Fibroblast of skin of right quadriceps (primary cell): ENCODE results near the gene MMAA.
"Not testable (repeated sequence)": the region's sequence is repeated elsewhere in the genome, so short reads cannot be mapped to it uniquely, and the experiment has no call there.

Experiments used
- DNase-seq: peaks from one replicate; pipeline ENCODE4 v3.0.0-alpha.2; 2013

Gene MMAA

DNA sequence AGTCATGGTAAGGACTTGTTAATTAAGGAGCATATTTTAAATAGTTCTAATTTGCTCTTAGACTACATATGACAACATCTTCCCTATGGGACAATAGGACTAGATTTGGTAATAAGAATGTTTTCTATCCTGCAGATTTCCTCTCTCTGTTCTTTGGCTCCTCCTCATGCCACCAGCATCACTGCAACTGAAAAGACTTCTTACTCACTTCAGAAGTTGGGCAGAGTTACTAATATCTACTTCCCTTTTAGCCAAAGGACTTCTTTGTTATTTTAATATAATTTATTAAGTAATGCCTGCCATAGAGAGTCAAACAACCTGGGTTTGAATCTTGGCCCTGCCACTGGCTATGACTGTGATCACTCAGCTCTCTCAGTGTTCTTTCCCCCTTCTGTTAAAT, 16.4 kb downstream of the MMAA start:
- DNase-seq, result no peak

DNA sequence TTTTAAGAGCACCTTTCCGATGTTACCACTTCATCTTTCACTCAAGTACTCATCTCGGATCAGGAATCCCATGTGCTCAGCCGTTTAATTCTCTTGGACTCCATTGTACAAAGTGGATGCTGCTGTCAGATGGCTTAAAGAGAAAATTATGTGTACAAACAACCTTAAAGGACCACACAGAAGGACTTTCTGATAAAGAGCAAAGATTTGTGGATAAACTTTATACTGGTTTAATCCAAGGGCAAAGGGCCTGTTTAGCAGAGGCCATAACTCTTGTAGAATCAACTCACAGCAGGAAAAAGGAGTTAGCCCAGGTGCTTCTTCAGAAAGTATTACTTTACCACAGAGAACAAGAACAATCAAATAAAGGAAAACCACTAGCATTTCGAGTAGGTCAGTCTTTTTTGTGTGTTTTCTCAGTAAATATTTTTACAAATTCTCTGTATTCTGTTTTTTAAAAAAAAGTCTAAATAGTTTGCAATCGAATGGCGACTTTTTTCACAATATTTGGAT, 20.1 kb downstream of the MMAA start:
- DNase-seq, result no peak

GRCh38 chr4:145640236-145640635, 21.1 kb downstream of the MMAA start:
- peak; percentile 68 for DNase-seq

- DNase-seq, result no peak
Observed at GRCh38 chr4:145643295-145643694, 24.1 kb downstream of the MMAA start.

- DNase-seq, result no peak
Observed at GRCh38 chr4:145644699-145645098, 25.5 kb downstream of the MMAA start.

GRCh38 chr4:145656156-145656555, 37.0 kb downstream of the MMAA start:
- no peak for DNase-seq

DNA sequence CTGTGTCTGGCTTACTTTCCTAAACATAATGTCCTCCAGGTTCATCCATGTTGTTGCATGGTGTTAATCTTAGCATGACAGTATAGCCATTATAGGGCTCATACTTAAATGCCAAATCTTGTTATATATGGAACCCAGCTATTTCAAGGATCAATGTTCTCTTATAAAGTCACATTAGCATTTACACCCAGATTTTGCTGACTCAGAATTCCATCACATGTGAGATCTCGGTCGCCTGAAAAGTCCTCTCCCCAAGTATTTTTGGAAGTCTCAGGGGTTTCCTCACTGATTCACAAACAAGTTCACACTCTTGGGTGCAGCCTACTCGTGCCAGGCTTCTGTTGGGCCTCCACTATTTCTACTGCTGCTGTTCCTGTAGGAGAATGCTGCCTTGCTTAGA, 40.9 kb downstream of the MMAA start:
- DNase-seq, result no peak

DNA sequence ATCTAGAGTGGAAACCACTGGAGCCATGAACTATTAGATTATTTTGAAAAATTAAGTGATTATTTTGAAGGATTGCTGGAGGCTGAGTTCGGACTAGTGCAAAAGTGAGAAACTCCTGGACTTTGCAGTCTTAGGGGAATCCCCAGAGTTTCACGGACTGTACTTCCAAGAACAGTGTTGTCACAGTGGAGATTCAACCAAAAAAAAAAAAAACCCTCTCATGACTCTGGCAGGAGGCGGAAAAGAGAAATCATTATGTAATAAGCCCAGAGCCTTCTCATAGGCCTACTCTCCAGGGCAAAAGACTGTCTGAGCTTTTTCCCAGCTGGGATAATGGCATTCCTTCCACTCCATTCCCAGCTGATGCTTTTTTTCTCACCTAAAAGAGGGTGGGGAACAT, 44.0 kb downstream of the MMAA start:
- DNase-seq, result no peak

GRCh38 chr4:145665773-145666172, 46.6 kb downstream of the MMAA start:
- DNase-seq, result no peak

- DNase-seq, result no peak
Observed at GRCh38 chr4:145670422-145670821, 51.2 kb downstream of the MMAA start.

DNA sequence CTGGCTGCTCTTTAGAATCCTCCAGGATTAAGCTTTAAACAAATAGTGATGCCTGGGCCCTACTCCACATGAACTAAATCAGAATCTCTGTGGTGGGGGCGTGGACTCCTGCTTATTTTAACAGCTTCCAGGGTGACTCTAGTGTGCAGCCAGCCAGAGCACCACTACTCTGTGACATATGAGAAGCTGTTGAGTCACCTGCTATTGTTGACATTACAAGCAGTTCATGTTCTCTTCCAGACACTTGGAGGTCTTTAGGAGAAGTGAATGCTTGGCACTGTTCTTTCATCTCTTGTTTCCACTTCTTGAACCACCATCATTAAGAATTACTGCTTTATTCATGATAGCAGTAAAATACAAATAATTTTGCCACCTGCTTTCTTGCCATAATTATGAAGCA, 60.3 kb downstream of the MMAA start:
- peak; percentile 85 for DNase-seq

- peak; percentile 57 for DNase-seq
Observed at GRCh38 chr4:145679991-145680455, 60.8 kb downstream of the MMAA start, which contains the start of gene C4orf51. TSS of gene C4orf51 (plus strand) at chr4:145680146. CDS start at chr4:145680204, 58 bp downstream.

DNA sequence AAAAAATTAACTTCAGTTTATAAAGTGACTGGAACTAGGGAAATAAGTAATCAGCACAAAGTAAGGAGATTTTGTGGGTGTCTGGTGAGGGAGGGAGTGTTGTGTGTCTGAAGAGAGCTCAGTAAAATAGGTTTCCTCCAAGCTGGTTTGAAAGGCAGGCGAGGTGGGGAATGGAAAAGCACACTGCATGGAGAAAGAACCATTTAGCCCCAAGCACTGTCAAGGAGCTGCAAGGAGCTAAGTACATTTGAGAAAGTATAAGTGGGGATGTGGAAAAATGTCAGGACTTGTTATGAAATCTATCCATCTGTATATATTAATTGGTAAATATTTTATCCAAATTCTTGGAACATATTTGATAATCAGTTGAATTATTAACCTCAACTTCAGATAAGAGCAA, 61.7 kb downstream of the MMAA start:
- no peak for DNase-seq

DNA sequence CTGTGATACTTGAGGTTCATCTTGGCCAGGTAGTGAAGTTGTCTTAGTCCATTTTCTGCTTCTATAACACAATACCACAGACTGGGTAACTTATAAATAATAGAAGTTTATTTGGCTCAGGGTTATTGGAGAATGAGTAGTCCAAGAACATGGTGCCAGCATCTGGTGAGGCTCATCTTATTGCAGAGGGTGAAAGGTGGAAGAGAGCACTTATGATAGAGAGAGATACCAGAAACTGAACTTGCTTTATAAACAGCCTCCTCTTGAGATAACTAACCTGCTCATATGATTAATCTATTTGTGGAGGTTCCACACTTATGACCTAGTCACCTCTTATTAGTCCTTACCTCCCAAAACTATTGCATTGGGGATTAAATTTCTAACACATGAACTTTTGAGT, 62.3 kb downstream of the MMAA start:
- no peak for DNase-seq

- DNase-seq, result peak; percentile 21
Observed at GRCh38 chr4:145681956-145682355, 62.8 kb downstream of the MMAA start.

DNA sequence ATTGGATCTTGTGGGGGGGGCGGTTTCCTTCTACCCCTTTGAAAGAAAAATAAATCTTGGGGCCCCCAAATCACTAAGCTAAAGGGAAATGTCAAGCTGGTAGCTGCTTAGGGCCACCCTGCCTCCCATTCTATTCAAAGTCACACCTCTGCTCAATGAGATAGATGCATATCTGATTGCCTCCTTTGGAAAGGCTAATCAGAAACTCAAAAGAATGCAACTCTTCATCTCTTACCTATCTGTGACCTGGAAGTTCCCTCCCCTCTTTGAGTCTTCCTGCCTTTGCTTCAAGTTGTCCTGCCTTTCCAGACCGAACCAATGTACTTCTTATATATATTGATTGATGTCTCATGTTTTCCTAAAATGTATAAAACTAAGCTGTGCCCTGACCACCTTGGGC, 67.8 kb downstream of the MMAA start:
- no peak for DNase-seq

DNA sequence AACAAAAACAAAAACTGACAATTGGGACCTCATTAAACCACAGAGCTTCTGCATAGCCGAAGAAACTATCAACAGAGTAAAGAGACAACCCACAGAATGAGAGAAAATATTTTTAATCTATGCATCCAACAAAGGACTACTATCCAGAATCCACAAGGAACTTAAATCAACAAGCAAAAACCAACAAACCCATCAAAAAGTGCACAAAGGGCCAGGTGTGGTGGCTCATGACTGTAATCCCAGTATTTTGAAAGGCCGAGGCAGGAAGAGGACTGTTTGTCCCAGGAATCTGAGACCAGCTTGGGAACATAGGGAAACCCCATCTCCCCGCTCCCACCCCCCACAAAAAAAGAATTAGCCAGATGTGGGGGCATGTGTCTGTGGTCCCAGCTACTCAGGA, 71.4 kb downstream of the MMAA start:
- DNase-seq, result no peak

DNA sequence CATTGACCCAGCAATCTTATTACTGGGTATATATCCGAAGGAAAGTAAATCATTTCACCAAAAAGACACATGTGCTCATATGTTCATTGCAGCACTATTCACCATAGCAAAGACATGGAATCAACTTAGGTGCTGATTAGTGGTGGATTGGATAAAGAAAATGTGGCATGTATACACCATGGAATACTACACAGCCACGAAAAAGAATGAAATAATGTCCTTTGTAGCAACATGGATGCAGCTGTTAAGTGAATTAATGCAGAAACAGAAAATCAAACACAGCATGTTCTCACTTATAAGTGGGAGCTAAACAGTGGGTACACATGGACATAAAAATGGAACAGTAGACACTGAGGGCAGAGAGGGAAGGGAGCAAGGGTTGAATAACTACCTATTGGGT, 72.2 kb downstream of the MMAA start:
- not testable (repeated sequence) for DNase-seq

DNA sequence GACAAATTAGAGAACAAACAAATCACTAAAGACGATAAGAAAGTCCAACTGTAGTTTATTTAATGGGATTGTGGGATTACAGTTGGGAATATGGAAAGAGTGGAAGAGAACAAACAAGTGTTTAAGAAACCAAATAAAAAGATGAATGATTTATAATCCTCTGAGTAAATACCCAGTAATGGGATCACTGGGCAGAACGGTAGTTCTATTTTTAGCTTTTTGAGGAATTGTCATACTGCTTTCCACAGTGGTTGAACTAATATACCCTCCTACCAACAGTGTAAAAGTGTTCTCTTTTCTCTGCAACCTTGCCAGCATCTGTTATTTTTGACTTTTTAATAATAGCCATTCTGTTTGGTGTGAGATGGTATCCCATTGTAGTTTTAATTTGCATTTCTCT, 75.7 kb downstream of the MMAA start:
- DNase-seq, result no peak

- no peak for DNase-seq
Observed at GRCh38 chr4:145697332-145697731, 78.1 kb downstream of the MMAA start.

DNA sequence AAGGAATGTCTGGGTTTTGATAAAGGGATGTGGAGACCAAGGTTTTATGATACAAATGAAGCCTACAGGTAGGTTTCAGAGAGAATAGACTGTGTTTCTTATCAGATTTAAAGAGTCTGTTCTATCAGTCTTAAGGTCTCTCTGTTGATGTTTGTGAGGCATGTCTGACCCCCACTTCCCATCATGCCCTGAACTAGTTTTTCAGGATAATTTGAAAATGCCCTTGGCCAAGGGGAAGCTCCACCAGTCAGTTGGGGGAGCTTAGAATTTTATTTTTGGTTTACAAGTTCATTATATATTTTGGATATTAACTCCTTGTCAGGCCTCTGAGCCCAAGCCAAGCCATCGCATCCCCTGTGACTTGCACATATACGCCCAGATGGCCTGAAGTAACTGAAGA, 79.3 kb downstream of the MMAA start:
- no peak for DNase-seq

GRCh38 chr4:145703850-145704497, 84.8 kb downstream of the MMAA start:
- DNase-seq, result no peak

GRCh38 chr4:145709336-145709735, 90.2 kb downstream of the MMAA start:
- DNase-seq, result no peak
